GM11168 (cell line): ENCODE results near the gene PES1.
"Not testable (repeated sequence)": the region's sequence is repeated elsewhere in the genome, so short reads cannot be mapped to it uniquely, and the experiment has no call there.

Source experiments
- in situ Hi-C: fragments of 300-500 bp; cut with MboI; formaldehyde crosslinking; loops from one replicate; pipeline ENCODE4 v1.12.0; 2022; ENCODE audit warnings: low sequenced_read_pairs; ENCODE audit not compliant: unreplicated experiment

Gene PES1

DNA sequence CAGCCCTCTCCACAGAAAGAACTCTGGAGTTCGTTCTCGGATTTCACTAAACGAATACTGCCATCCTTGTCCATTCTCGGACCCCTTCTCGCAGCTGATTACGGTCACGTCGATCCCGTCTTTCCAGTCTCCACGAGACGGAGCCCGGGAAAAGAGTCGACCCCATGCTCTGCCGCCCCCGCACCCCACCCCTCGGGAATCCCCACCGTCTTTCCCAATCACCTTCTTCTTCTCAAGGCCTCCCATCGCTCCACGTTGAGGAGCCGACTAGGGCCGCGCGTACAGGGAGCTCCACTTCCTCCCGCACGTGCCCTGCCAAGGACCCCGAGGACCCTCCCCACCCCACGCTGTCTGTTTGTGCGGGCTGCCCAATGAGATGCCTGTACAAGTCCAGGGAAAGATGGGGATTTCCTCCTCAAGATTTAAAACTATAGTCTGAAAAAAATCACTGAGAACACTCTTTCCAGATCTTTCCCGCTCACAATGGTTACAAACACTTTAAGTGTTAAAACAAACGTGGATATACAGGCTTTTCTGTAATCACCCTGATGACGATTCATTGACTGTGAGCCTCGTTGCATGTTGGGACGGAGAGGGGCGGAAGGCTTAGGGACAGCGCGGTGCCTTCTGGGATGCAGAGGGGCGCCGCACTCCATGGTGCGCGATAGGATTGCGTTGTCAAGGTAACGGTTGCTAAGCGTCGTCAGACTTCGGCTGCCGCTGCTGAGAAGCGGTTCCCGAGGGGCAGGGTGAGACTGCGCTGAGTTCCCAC lies at the start of gene PES1:
PES1 (minus strand) TSS at position 323 of the 772 bp plus-strand sequence; CDS start at position 246, 77 bp downstream.
- in situ Hi-C loops = no loop called here

DNA sequence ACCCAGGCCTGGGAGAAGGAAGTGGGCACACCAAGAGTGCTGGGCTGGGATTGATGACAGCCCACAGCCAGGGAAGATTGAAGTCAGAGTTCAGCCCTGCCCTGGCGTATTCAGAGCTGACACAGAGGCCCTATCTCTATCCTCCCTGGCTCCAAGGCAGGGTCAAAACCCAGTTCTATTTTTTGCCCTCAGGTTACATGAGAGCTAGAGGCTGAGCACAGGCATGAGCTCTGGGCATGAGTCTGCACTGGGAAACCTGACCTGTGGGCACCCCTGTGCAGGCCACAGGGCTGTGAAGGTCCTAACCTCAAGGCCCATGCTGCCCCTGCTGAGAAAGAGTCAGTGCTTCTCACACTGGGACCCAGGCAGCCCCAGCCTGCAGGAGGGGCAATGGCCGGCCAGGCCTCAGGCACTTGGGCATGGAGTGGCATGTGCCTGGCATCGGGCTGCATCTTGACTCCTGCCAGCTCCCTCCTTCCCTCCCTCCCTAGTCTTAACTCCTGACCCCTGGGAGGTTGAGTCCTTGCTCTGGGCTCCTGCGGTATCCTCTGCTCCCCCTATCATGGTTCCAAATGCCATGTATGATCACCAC lies 49.2 kb upstream of the PES1 start:
- in situ Hi-C loops = loop anchor here (25.0 kb wide), 1 partner anchor 271 kb away; no protein-coding TSS in a partner anchor

DNA sequence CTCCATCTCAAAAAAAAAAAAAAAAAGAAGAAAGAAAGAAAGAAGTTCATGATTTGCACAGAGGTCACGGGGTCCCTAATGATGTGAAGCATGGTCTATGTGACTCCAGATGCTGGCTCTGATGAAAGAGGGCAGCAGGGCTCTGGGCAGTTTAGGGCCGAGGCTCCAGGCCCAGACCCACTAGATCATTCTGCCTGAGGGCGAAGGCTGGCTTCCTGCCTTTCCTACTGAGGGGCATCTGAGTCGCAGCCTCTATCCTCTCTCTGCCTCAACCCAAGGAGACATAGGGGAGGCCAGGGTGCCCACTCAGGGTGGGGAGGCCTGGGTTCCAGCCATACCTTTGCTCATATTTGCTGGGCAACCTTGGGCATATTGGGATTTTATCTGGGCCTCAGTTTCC lies 48.7 kb upstream of the PES1 start:
- in situ Hi-C loops = loop anchor here (25.0 kb wide), 1 partner anchor 272 kb away; no protein-coding TSS in a partner anchor

DNA sequence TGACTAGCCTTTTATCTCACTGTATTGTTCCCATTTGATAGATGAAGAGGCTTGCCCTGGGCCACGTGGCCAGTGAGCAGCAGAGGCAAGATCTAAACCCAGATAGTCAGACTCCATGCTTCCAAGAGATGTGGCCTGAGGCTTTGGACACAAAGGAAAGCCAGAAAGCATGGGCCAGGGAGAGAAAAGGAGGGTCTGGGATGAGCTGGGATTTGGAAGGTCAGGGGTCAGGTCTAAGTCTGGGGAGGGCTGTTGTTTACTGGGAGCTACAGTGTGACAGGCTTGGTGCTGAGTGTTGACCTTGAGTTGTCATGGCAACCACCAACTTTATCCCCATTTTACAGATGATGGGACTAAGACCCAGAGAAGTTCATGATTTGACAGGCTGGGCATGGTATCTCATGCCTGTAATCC lies 46.0 kb upstream of the PES1 start:
- in situ Hi-C loops = loop anchor here (25.0 kb wide), 1 partner anchor 275 kb away; no protein-coding TSS in a partner anchor

DNA sequence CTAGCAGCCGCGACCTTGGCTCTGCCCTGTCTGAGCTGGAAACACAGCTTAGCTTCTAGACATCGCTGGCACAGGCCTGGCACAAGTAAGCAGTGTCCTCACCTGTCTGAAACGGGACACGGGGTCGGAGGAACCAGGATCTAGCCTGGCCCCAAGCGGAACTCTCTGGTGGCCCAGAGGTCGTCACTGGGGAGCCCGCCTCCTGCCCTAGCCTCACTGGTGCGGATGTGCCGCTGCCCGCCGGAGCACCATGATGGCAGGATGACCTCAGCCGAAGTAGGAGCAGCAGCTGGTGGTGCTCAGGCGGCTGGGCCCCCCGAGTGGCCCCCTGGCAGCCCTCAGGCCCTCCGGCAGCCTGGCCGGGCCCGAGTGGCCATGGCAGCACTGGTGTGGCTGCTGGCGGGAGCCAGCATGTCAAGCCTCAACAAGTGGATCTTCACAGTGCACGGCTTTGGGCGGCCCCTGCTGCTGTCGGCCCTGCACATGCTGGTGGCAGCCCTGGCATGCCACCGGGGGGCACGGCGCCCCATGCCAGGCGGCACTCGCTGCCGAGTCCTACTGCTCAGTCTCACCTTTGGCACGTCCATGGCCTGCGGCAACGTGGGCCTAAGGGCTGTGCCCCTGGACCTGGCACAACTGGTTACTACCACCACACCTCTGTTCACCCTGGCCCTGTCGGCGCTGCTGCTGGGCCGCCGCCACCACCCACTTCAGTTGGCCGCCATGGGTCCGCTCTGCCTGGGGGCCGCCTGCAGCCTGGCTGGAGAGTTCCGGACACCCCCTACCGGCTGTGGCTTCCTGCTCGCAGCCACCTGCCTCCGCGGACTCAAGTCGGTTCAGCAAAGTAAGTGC lies 44.7 kb upstream of the PES1 start:
- in situ Hi-C loops = loop anchor here (25.0 kb wide), 1 partner anchor 276 kb away; no protein-coding TSS in a partner anchor

DNA sequence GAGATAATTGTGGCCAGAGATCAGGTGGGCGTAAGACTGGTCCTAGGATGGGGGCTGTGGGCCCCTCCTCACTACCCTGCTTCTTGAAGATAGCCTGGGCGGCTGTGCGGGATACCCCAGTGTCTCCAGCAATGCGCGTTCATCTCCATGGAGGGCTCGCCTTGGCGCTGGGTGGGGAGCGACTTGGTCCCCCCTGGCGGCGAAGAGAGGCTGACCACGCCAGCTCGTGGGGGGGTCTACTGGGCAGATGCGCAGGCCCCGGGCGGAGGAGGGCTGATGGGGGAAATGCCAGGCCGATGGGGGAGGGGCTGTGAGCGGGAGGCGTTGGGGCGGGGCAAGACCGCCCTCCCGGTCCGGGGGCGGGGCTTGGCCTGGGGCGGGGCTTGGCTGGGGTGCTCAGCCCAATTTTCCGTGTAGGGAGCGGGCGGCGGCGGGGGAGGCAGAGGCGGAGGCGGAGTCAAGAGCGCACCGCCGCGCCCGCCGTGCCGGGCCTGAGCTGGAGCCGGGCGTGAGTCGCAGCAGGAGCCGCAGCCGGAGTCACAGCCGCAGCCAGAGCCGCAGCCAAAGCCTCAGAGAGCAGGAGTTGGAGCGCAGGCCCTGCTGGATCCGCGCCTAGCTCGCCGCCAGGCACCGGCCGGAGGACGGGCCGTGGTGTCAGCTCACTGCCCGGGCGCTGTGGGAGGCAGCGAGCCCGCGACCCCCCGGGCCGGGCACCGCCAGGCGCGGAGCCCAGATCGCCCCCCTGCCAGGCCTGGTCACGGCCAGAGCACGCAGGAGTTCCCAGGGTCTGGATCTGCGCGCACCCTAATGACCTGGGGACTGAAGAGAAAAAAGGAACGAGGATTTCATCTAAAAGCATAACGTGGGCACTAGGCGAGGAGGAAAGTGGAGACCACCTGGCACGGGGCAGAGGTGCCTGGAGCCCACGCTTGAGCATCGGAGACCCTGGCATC lies 43.8 kb upstream of the PES1 start, which contains the start of gene SLC35E4:
SLC35E4 (plus strand) TSS at position 509 of the 953 bp plus-strand sequence. CDS start 670 bp downstream, outside the sequence.
- in situ Hi-C loops = loop anchor here (25.0 kb wide), 1 partner anchor 277 kb away; no protein-coding TSS in a partner anchor

DNA sequence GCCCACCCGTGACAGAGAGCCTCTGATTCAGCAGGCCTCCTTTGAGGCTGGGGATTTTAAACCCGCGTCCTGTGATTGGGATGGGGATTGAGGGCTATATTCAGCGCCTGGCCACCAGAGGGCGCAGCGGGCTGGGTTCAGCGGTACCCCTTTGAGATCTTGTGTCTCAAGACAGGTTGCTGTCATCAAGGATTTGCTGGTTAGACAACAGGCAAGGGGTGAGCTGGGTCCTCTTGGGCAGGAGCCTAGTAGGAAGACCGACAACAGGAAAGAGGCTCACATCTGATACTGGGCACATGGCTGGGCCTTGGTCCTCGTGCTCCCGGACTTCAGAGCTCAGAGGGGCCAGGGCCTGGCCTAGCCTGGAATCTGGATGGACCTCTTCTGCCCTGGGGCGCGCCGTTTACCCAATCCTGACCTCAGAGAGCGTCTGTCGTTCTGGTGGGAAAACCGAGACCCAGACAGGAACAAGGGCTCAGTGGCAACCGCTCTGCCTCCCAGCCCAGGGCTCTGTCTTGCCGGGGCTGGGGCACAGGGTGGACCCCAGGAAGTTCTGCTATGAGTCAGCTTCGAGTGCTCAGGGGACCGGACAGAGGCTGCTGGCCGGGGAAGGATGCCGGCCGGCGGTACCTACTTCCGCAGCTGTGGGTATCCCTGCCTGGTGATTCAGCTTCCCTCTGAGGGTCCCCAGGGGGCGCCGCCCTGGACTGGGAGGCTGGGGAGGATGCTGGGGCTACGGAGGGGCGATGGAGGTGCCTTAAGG lies 42.9 kb upstream of the PES1 start:
- in situ Hi-C loops = loop anchor here (25.0 kb wide), 1 partner anchor 278 kb away; no protein-coding TSS in a partner anchor

DNA sequence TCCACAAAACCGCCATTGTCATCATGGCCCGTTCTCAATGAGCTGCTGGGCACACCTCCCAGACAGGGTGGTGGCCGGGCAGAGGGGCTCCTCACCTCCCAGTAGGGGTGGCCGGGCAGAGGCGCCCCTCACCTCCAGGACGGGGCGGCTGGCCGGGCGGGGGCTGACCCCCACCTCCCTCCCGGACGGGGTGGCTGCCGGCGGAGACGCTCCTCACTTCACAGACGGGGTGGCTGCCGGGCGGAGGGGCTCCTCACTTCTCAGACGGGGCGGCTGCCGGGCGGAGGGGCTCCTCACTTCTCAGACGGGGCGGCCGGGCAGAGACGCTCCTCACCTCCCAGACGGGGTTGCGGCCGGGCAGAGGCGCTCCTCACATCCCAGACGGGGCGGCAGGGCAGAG lies 39.8 kb upstream of the PES1 start:
- in situ Hi-C loops = loop anchor here (25.0 kb wide), 1 partner anchor 281 kb away; no protein-coding TSS in a partner anchor

DNA sequence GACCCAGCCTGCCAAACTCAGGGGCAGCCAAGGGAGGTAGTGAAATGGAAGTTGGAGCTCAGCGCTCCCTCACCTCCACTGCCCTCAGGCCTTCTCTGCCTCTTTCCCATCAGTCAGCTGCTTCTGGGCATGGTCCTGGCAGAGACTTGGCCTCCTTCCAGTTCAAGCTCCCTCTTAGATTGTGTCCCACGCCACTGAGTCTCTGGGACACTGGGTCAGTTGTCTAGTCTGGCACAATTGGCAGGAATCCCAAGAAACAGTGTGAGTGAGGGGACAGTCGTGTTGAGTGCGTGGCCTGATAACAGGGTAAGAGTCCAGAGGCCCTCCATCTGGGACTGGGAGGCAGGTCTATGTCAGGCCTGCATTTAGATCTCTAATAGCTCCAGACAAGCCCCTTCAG lies 36.8 kb upstream of the PES1 start:
- in situ Hi-C loops = loop anchor here (5.0 to 25.0 kb wide), 2 partner anchors 129 to 284 kb away; no protein-coding TSS in a partner anchor

DNA sequence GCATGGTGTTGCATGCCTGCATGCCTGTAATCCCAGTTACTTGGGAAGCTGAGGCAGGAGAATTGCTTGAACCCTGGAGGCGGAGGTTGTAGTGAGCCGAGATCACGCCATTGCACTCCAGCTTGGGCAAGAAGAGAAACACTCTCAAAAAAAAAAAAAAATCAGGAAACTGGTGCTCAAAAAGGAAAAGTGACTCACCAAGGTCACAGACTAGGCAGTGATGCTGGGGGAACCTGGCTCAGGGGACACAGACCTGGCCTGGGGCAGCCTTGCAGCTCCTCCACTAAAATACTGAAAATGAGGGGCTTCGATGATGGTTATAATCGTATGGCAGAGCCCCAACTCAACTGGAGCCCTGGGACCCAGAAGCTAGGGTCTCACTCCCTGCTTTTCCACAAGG lies 35.8 kb upstream of the PES1 start:
- in situ Hi-C loops = loop anchor here (5.0 to 25.0 kb wide), 2 partner anchors 130 to 285 kb away; no protein-coding TSS in a partner anchor

DNA sequence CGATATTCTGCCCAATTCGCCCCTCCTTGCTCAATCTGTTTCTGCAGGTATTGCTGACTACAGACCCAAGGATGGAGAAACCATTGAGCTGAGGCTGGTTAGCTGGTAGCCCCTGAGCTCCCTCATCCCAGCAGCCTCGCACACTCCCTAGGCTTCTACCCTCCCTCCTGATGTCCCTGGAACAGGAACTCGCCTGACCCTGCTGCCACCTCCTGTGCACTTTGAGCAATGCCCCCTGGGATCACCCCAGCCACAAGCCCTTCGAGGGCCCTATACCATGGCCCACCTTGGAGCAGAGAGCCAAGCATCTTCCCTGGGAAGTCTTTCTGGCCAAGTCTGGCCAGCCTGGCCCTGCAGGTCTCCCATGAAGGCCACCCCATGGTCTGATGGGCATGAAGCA lies 34.7 kb upstream of the PES1 start:
- in situ Hi-C loops = loop anchor here (5.0 to 25.0 kb wide), 2 partner anchors 131 to 286 kb away; no protein-coding TSS in a partner anchor

DNA sequence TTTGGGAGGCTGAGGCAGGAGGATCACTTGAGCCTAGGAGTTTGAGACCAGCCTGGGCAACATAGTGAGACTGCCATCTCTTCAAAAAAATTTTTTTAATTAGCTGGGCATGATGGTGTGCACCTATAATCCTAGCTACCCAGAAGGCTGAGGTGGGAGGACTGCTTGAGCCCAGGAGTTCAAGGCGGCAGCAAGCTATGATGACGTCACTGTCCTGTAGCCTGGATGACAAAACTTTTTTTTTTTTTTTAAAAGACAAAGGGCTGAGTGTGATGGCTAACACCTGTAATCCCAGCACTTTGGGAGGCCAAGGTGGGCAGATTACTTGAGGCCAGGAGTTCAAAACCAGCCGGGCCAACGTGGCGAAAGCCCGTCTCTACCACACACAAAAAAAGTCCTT lies 28.2 kb upstream of the PES1 start:
- in situ Hi-C loops = not testable (repeated sequence)

DNA sequence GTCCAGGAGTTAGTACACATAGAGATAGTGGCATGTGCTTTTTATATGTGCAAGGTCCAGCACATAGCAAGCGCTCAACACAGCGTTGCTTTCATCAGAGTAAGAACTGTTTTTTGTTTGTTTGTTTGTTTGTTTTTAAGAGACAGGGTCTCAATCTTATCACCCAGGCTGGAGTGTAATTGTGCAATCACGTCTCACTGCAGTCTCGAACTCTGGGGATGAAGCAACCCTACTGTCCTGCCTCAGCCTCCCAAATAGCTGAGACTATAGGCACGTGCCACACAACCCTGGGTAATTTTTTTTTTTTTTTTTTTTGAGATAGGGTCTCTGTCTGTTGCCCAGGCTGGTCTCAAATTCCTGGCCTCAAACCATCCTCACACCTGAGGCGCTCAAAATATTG lies 26.1 kb upstream of the PES1 start:
- in situ Hi-C loops = no loop called here

DNA sequence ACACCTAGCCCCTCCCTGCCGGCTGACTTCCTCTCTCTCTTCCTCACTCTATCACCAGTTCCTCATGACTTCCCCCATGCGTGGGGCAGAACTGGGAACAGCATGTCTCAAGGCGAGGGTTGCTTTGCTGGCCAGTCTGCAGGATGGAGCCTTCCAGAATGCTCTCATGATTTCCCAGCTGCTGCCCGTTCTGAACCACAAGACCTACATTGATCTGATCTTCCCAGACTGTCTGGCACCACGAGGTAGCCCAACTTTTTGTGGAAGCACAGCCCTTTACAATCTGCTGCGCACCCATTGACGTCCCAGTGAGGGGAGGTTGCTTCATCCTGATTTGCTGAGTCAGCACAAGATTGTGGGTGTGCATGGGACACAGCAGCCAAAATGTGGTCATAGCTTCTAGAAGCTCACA lies 23.8 kb upstream of the PES1 start:
- in situ Hi-C loops = no loop called here

DNA sequence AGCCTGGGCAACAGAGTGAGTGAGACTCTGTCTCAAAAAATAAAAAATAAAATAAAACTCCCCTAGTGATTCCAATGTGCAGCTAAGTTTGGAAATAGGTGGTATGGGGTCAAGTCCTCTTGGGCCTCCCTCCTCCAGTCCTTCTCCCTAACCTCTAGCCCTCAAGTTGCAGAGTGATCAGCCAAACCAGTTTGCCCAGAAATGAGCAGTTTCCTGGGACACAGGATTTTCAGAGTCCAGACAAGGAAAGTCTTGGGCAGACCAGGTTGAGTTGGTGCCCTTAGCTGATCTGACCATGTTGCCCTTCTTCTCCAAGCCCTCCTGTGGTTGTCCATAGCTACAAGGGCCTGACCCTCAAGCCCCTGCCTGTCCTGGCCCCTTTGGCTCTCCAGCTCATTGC lies 23.2 kb upstream of the PES1 start:
- in situ Hi-C loops = no loop called here

DNA sequence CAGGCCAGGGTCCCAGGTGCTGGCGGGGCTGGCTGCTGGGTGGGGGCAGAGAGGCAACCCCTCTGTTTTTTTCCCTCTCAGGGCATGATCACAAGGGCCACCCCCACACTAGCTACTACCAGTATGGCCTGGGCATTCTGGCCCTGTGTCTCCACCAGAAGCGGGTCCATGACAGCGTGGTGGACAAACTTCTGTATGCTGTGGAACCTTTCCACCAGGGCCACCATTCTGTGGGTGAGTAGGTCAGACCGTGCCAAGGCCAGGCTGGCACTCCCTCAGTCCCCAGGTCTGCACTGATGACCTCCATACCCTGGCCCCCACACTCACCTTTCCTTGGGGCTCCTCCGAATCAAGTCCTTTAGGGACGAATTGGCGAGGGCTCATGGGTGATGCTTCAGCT lies 22.6 kb upstream of the PES1 start:
- in situ Hi-C loops = no loop called here

DNA sequence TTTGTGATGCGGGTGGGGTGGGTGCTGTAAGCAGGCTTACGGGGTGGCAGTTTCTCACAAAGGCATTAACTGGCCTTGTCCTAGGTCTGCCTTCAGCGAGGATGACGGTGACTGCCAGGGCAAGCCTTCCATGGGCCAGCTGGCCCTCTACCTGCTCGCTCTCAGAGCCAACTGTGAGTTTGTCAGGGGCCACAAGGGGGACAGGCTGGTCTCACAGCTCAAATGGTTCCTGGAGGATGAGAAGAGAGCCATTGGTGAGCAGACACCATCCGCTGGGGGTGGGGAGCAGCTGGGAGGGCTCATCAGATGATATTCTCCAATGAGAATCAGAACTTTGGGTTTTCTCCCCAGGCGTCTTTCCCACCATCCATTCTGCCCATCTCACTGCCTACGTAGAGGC lies 21.1 kb upstream of the PES1 start:
- in situ Hi-C loops = no loop called here

DNA sequence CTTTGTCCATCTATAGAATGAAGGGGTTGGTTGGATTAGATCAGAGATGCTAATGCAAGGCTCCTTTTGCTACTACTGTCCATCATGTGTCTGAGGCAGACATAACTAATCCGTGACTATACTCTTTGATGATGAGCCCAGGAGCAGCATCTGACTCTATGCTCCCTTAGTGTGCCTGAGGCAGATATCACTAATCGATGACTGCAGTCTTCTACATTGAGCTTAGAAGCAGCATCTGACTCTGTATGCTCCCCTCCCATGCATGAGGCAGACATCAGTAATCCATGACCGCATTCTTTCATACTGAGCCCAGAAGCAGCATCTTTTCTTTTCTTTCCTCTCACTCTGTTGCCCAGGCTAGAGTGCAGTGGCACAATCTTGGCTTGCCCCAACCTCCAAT lies 19.5 kb upstream of the PES1 start:
- in situ Hi-C loops = no loop called here
